ENCODE measurements around the gene SLC1A4. TPM values are rescaled to one million over a fixed set of nuclear protein-coding genes. Genes with fewer than 3 reads are reported as not detected.
"Not testable (repeated sequence)": the region's sequence is repeated elsewhere in the genome, so short reads cannot be mapped to it uniquely, and the experiment has no call there.

The SLC1A4 gene
- total RNA-seq, 1 donor from 2014 or later, result 8.5 TPM

GRCh38 chr2:64992218-64992617 is 3.0 kb downstream of the SLC1A4 start:
- DNase-seq (ENCODE audit: low read depth), result no peak

GRCh38 chr2:64992990-64993389 is 3.8 kb downstream of the SLC1A4 start:
- no peak for DNase-seq (ENCODE audit: low read depth)

GRCh38 chr2:64995041-64995440 is 5.8 kb downstream of the SLC1A4 start:
- DNase-seq (ENCODE audit: low read depth), result no peak

GRCh38 chr2:64996871-64997307 is 7.7 kb downstream of the SLC1A4 start:
- no peak for DNase-seq (ENCODE audit: low read depth)

- DNase-seq (ENCODE audit: low read depth), result no peak
Measured at GRCh38 chr2:64998658-64999061, 9.5 kb downstream of the SLC1A4 start.

GRCh38 chr2:64999754-65000153 is 10.6 kb downstream of the SLC1A4 start:
- DNase-seq (ENCODE audit: low read depth), result no peak

- DNase-seq (ENCODE audit: low read depth), result no peak
Measured at GRCh38 chr2:65000644-65001043, 11.4 kb downstream of the SLC1A4 start.

GRCh38 chr2:65003037-65003436 is 13.8 kb downstream of the SLC1A4 start:
- no peak for DNase-seq (ENCODE audit: low read depth)

GRCh38 chr2:65004232-65004631 is 15.0 kb downstream of the SLC1A4 start:
- not testable (repeated sequence) for DNase-seq (ENCODE audit: low read depth)

- DNase-seq (ENCODE audit: low read depth), result no peak
Measured at GRCh38 chr2:65013776-65014175, 24.6 kb downstream of the SLC1A4 start.

GRCh38 chr2:65015731-65016130 is 26.5 kb downstream of the SLC1A4 start:
- no peak for DNase-seq (ENCODE audit: low read depth)

GRCh38 chr2:65016789-65017188 is 27.6 kb downstream of the SLC1A4 start:
- DNase-seq (ENCODE audit: low read depth), result no peak

- no peak for DNase-seq (ENCODE audit: low read depth)
Measured at GRCh38 chr2:65017335-65017734, 28.1 kb downstream of the SLC1A4 start.

- no peak for DNase-seq (ENCODE audit: low read depth)
Measured at GRCh38 chr2:65018141-65018582, 29.0 kb downstream of the SLC1A4 start.

- no peak for DNase-seq (ENCODE audit: low read depth)
Measured at GRCh38 chr2:65019010-65019409, 29.8 kb downstream of the SLC1A4 start.

GRCh38 chr2:65019675-65020195 is 30.5 kb downstream of the SLC1A4 start:
- DNase-seq (ENCODE audit: low read depth), result no peak

- not testable (repeated sequence) for DNase-seq (ENCODE audit: low read depth)
Measured at GRCh38 chr2:65020251-65020650, 31.1 kb downstream of the SLC1A4 start.

- DNase-seq (ENCODE audit: low read depth), result no peak
Measured at GRCh38 chr2:65020943-65021528, 31.8 kb downstream of the SLC1A4 start.

- no peak for DNase-seq (ENCODE audit: low read depth)
Measured at GRCh38 chr2:65021709-65022108, 32.5 kb downstream of the SLC1A4 start.

- DNase-seq (ENCODE audit: low read depth), result no peak
Measured at GRCh38 chr2:65022189-65022588, 33.0 kb downstream of the SLC1A4 start.

GRCh38 chr2:65023742-65024141 is 34.5 kb downstream of the SLC1A4 start:
- DNase-seq (ENCODE audit: low read depth), result no peak

- DNase-seq (ENCODE audit: low read depth), result peak; percentile 65
Measured at GRCh38 chr2:65024149-65024829, 35.1 kb downstream of the SLC1A4 start.

- DNase-seq (ENCODE audit: low read depth), result no peak
Measured at GRCh38 chr2:65025453-65026123, 36.4 kb downstream of the SLC1A4 start.
